HG03442 (cell line): ENCODE measurements around the gene SMOC2.

ENCODE experiments used
- ATAC-seq: cut with Tn5 transposase; IDR thresholded peaks from one replicate; pipeline ENCODE4 v1.9.1; 2021; ENCODE audit warnings: mild to moderate bottlenecking, moderate library complexity; ENCODE audit not compliant: unreplicated experiment

Gene SMOC2

GRCh38 chr6:168440520-168441433 is at the start of gene SMOC2:
Gene SMOC2 (plus strand): TSS chr6:168441184. CDS start chr6:168441371, 187 bp downstream.
- no peak for ATAC-seq

GRCh38 chr6:168393126-168393870 is 47.7 kb upstream of the SMOC2 start:
- ATAC-seq, result no peak

- no peak for ATAC-seq
Observed at GRCh38 chr6:168394606-168395005, 46.4 kb upstream of the SMOC2 start.

- no peak for ATAC-seq
Observed at GRCh38 chr6:168395983-168396382, 45.0 kb upstream of the SMOC2 start.

- no peak for ATAC-seq
Observed at GRCh38 chr6:168396561-168396960, 44.4 kb upstream of the SMOC2 start.

GRCh38 chr6:168397012-168397411 is 44.0 kb upstream of the SMOC2 start:
- ATAC-seq, result no peak

GRCh38 chr6:168400037-168400436 is 40.9 kb upstream of the SMOC2 start:
- ATAC-seq, result no peak

GRCh38 chr6:168403370-168404005 is 37.5 kb upstream of the SMOC2 start:
- ATAC-seq, result no peak

- no peak for ATAC-seq
Observed at GRCh38 chr6:168404560-168404959, 36.4 kb upstream of the SMOC2 start.

- ATAC-seq, result no peak
Observed at GRCh38 chr6:168407842-168408241, 33.1 kb upstream of the SMOC2 start.

- ATAC-seq, result no peak
Observed at GRCh38 chr6:168408504-168409136, 32.4 kb upstream of the SMOC2 start.

- ATAC-seq, result no peak
Observed at GRCh38 chr6:168410035-168410434, 30.9 kb upstream of the SMOC2 start.

- ATAC-seq, result no peak
Observed at GRCh38 chr6:168410554-168411011, 30.4 kb upstream of the SMOC2 start.

GRCh38 chr6:168411130-168411529 is 29.9 kb upstream of the SMOC2 start:
- ATAC-seq, result no peak

GRCh38 chr6:168411793-168412192 is 29.2 kb upstream of the SMOC2 start:
- no peak for ATAC-seq

GRCh38 chr6:168412456-168412855 is 28.5 kb upstream of the SMOC2 start:
- ATAC-seq, result no peak

GRCh38 chr6:168413018-168413720 is 27.8 kb upstream of the SMOC2 start:
- no peak for ATAC-seq

GRCh38 chr6:168413856-168414255 is 27.1 kb upstream of the SMOC2 start:
- no peak for ATAC-seq

- no peak for ATAC-seq
Observed at GRCh38 chr6:168414336-168415097, 26.5 kb upstream of the SMOC2 start.
